Colonic mucosa (tissue), 4 donors: Measurements from ENCODE around the gene SAP25. TPM values are rescaled to one million over a fixed set of nuclear protein-coding genes. Genes with fewer than 3 reads are reported as not detected.
A peak's percentile ranks its signal among the peaks of the same experiment; 100 is the strongest.
"Not testable (repeated sequence)": the region's sequence is repeated elsewhere in the genome, so short reads cannot be mapped to it uniquely, and the experiment has no call there.

Experiments
- DNase-seq: peaks from one replicate; pipeline ENCODE4 v3.0.0-alpha.2; 2020
- H3K27ac ChIP-seq: fragments of 200-600 bp; one replicate; pipeline ENCODE4 v1.8.0; 2021
- H3K27me3 ChIP-seq: fragments of 200-600 bp; one replicate; pipeline ENCODE4 v1.8.0; 2021
- H3K36me3 ChIP-seq: fragments of 200-600 bp; one replicate; pipeline ENCODE4 v1.8.0; 2021
- H3K4me1 ChIP-seq: fragments of 200-600 bp; one replicate; pipeline ENCODE4 v1.8.0; 2021; ENCODE audit warnings: mild to moderate bottlenecking
- H3K4me3 ChIP-seq: fragments of 200-600 bp; one replicate; pipeline ENCODE4 v1.8.0; 2021
- H3K9ac ChIP-seq, 2 donors: one replicate each; pipeline ENCODE4 v1.7.0; 2013; ENCODE audit warnings: control low read depth in 2 of 2, low read depth in 2 of 2, low read length in 2 of 2
- H3K9me3 ChIP-seq: fragments of 200-600 bp; one replicate; pipeline ENCODE4 v1.8.0; 2021
- CTCF ChIP-seq: fragments of 200-600 bp; IDR thresholded peaks from one replicate; pipeline ENCODE4 v1.8.0; 2022; ENCODE audit warnings: antibody characterized with exemption, mild to moderate bottlenecking
- intact Hi-C: fragments of 100-400 bp; cut with DNase I; formaldehyde crosslinking; loops from one replicate; pipeline ENCODE4 v1.14.1; 2022
- total RNA-seq, 2 donors: library from RNA; stranded (reverse); fragmentation: NEBNext Ultra II Directional in 1 of 2; extraction: Animal tissue kit (Norgen Biotek cat#: 25700) in 1 of 2; gene quantifications; one replicate each; pipeline ENCODE4 v1.2.1, GENCODE V29; 2021
- donor health status: healthy.
- donor health status: DM: no; HTN: no; CAD: no.
- donor health status: DM: no; HTN: no; CAD: no.

SAP25 gene
- total RNA-seq, 2 donors from 2014 or later = 0.69 to 5.5 TPM

- DNase-seq = no peak
- H3K27ac ChIP-seq = no peak overlapping the region
- no peak for TF ChIP-seq CTCF
- no peaks in the 10 kb centered on the region for H3K27me3 ChIP-seq
- H3K4me1 ChIP-seq = no peaks in the 10 kb centered on the region
- intact Hi-C loops = no loop called here
- H3K36me3 ChIP-seq = peaks cover under 1% of the 10 kb centered on the region
- no peak overlapping the region for H3K4me3 ChIP-seq
- no peak overlapping the region for H3K9ac ChIP-seq
- no peaks in the 10 kb centered on the region for H3K9me3 ChIP-seq
Measured at GRCh38 chr7:100556541-100556940, 17.2 kb downstream of the SAP25 start.

GRCh38 chr7:100555701-100556100 lies 18.0 kb downstream of the SAP25 start:
- Histone ChIP-seq H3K4me1 (no peaks in the 10 kb centered on the region), H3K9me3 (no peaks in the 10 kb centered on the region), H3K4me3 (no peak overlapping the region), H3K36me3 (no peaks in the 10 kb centered on the region), H3K9ac (no peak overlapping the region), H3K27ac (no peak overlapping the region), H3K27me3 (no peaks in the 10 kb centered on the region)
- no peak for DNase-seq
- intact Hi-C loops = no loop called here
- no peak for TF ChIP-seq CTCF

GRCh38 chr7:100553032-100553431 lies 20.7 kb downstream of the SAP25 start:
- Histone ChIP-seq H3K27ac (no peak overlapping the region), H3K4me3 (no peak overlapping the region), H3K4me1 (no peaks in the 10 kb centered on the region), H3K9ac (no peak overlapping the region), H3K36me3 (peaks cover 4% of the 10 kb centered on the region), H3K27me3 (no peaks in the 10 kb centered on the region), H3K9me3 (no peaks in the 10 kb centered on the region)
- intact Hi-C loops = no loop called here
- TF ChIP-seq CTCF = no peak
- DNase-seq = no peak

DNA sequence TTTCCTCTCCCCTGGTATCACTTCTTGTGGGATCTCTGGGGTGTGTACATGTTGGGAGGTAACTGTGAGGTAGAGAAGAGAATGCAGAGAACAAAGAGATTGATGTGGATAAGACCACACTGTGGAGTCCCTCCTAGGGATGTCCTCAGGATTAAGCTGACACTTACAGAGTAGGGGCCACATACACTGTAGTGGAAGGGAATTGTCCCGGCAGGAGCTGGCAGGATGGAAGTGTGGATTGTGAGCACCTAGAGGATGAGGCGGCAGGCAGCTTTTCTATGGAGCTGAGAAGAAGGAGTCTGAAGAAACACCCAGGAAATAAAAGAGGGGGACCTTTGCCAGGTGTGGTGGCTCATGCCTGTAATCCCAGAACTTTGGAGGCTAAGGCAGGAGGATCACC lies 21.2 kb downstream of the SAP25 start:
- H3K4me1 ChIP-seq = peaks cover 4% of the 10 kb centered on the region
- peaks cover 4% of the 10 kb centered on the region for H3K36me3 ChIP-seq
- DNase-seq = no peak
- H3K4me3 ChIP-seq = no peak overlapping the region
- H3K27me3 ChIP-seq = no peaks in the 10 kb centered on the region
- H3K9me3 ChIP-seq = no peaks in the 10 kb centered on the region
- TF ChIP-seq CTCF = no peak
- no peak overlapping the region for H3K27ac ChIP-seq
- intact Hi-C loops = no loop called here
- no peak overlapping the region for H3K9ac ChIP-seq

DNA sequence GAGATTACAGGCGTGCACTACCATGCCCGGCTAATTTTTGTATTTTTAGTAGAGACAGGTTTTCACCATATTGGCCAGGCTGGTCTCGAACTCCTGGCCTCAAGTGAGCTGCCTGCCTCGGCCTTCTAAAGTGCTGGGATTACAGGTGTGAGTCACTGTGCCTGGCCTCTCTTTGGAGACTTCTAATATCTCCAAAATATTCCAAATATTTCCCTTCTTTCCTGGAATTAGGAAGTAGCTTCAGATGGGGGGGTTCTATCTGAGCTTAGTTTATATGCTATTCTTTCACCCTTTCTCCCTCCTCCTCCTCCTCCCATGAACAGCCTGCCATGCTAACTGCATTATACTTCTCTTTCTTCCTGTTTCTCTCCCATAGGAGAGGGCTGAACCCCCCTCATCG lies 25.3 kb downstream of the SAP25 start:
- H3K36me3 ChIP-seq, H3K9me3 ChIP-seq, H3K27me3 ChIP-seq, intact Hi-C loops, H3K27ac ChIP-seq, DNase-seq, H3K4me3 ChIP-seq: not testable (repeated sequence)
- H3K9ac ChIP-seq = peak overlapping the region in 1 of 2 donors; percentile 73
- peaks cover 21% of the 10 kb centered on the region for H3K4me1 ChIP-seq

- Histone ChIP-seq H3K27me3 (no peaks in the 10 kb centered on the region), H3K27ac (peak overlapping the region; percentile 89), H3K4me1 (peaks cover 21% of the 10 kb centered on the region), H3K9ac (peak overlapping the region in 1 of 2 donors; percentile 73), H3K36me3 (peaks cover 4% of the 10 kb centered on the region), H3K9me3 (no peaks in the 10 kb centered on the region), H3K4me3 (no peak overlapping the region)
- DNase-seq = no peak
- intact Hi-C loops = no loop called here
- no peak for TF ChIP-seq CTCF
Measured at GRCh38 chr7:100547872-100548271, 25.8 kb downstream of the SAP25 start.
